AG10803 (cell line): ENCODE data around the gene BABAM1.

Experiments
- DNase-seq: peaks from one replicate; pipeline ENCODE4 v3.0.0; 2010; ENCODE audit warnings: low read depth
- H3K4me3 ChIP-seq: 2 replicates; pipeline ENCODE4 v1.5.1; 2011; ENCODE audit warnings: mild to moderate bottlenecking, low read length, control low read depth
- TF ChIP-seq, protein P1 (sequence below): conservative IDR thresholded peaks from 2 replicates; pipeline ENCODE4 v1.5.1; 2011; ENCODE audit warnings: mild to moderate bottlenecking, low read length, control low read depth, inconsistent platforms

The BABAM1 gene

GRCh38 chr19:17266975-17267788 is at the start of gene BABAM1:
TSS of gene BABAM1 (plus strand) at chr19:17267443. CDS start at chr19:17268807, 1,364 bp downstream.
- TF ChIP-seq, protein P1, sequence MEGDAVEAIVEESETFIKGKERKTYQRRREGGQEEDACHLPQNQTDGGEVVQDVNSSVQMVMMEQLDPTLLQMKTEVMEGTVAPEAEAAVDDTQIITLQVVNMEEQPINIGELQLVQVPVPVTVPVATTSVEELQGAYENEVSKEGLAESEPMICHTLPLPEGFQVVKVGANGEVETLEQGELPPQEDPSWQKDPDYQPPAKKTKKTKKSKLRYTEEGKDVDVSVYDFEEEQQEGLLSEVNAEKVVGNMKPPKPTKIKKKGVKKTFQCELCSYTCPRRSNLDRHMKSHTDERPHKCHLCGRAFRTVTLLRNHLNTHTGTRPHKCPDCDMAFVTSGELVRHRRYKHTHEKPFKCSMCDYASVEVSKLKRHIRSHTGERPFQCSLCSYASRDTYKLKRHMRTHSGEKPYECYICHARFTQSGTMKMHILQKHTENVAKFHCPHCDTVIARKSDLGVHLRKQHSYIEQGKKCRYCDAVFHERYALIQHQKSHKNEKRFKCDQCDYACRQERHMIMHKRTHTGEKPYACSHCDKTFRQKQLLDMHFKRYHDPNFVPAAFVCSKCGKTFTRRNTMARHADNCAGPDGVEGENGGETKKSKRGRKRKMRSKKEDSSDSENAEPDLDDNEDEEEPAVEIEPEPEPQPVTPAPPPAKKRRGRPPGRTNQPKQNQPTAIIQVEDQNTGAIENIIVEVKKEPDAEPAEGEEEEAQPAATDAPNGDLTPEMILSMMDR, result no peak
- DNase-seq, result peak; percentile 100

GRCh38 chr19:17219286-17219685 is 48.0 kb upstream of the BABAM1 start:
- TF ChIP-seq, protein P1, result no peak
- DNase-seq, result no peak
- no peak overlapping the region for H3K4me3 ChIP-seq

More at GRCh38 chr19:17266975-17267788, at the start of gene BABAM1:
- peak within 1 kb of the TSS; percentile 98 for H3K4me3 ChIP-seq

DNA sequence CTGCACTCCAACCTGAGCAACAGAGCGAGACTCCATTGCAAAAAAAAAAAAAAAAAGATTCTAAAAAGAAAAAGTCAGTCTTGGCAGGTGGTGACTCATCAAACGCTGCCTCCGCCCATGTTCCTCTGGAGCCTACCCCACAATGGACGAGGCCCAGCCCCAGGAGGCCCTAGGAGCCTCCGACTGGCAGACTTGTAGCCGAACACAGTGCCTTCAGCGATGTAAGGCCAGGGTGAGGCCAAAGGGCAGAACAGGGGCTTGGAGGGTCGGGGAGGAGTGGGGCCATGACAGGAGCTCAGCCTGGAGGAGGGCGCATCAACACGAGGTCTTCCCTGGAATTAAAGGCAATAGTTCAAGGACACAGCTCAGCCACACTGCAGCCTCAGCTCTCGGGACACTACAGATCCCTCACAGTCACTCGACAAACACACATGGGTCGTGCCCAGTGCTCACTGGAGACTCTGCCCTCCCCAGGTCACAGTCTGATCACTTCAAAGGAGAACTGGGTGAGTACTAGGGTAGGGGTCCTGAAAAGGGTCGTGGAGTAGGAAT is 47.0 kb upstream of the BABAM1 start:
- TF ChIP-seq, protein P1, result no peak
- H3K4me3 ChIP-seq, result no peak overlapping the region
- DNase-seq, result peak; percentile 72

GRCh38 chr19:17225053-17225452 is 42.2 kb upstream of the BABAM1 start:
- no peak for DNase-seq
- H3K4me3 ChIP-seq, result no peak overlapping the region
- TF ChIP-seq, protein P1, result no peak

GRCh38 chr19:17226002-17226933 is 41.0 kb upstream of the BABAM1 start, which contains the start of gene OCEL1:
TSS of gene OCEL1 (plus strand) at chr19:17226226. CDS start at chr19:17226248, 22 bp downstream.
- peak; percentile 97 for DNase-seq
- TF ChIP-seq, protein P1, result no peak
- peak within 1 kb of the TSS; percentile 87 for H3K4me3 ChIP-seq

- DNase-seq, result no peak
- TF ChIP-seq, protein P1, result no peak
- no peak overlapping the region for H3K4me3 ChIP-seq
These were observed 39.4 kb upstream of the BABAM1 start for GRCh38 chr19:17227798-17228367.
